Trophoblast cell (in vitro differentiated cells and primary cell): ENCODE results near the gene ARIH2.

Experiments used
- DNase-seq, 2 donors: peaks; one replicate each; pipeline ENCODE4 v3.0.0-alpha.2; 2016
- H2AFZ ChIP-seq: 2 replicates; pipeline ENCODE4 v1.6.1; 2013; ENCODE audit warnings: low read length, moderate library complexity, mild to moderate bottlenecking; ENCODE audit not compliant: insufficient read depth, poor library complexity
- H2AK5ac ChIP-seq: 2 replicates; pipeline ENCODE4 v1.6.1; 2013; ENCODE audit warnings: mild to moderate bottlenecking, low read length
- H2BK120ac ChIP-seq: 2 replicates; pipeline ENCODE4 v1.6.1; 2013; ENCODE audit warnings: low read length, mild to moderate bottlenecking, moderate library complexity; ENCODE audit not compliant: insufficient read depth, poor library complexity
- H2BK12ac ChIP-seq: 2 replicates; pipeline ENCODE4 v1.6.1; 2013; ENCODE audit warnings: mild to moderate bottlenecking, low read length, moderate library complexity
- H2BK5ac ChIP-seq: 2 replicates; pipeline ENCODE4 v1.6.1; 2013; ENCODE audit warnings: low read length, low read depth, moderate library complexity, mild to moderate bottlenecking; ENCODE audit not compliant: poor library complexity
- H3K14ac ChIP-seq: 2 replicates; pipeline ENCODE4 v1.6.1; 2013; ENCODE audit warnings: mild to moderate bottlenecking, low read length
- H3K18ac ChIP-seq: 2 replicates; pipeline ENCODE4 v1.6.1; 2013; ENCODE audit warnings: mild to moderate bottlenecking, low read length
- H3K23ac ChIP-seq: 2 replicates; pipeline ENCODE4 v1.6.1; 2013; ENCODE audit warnings: low read length
- H3K27ac ChIP-seq: 2 replicates; pipeline ENCODE4 v1.5.1; 2013; ENCODE audit warnings: low read depth, mild to moderate bottlenecking, inconsistent platforms, low read length, moderate library complexity
- H3K27me3 ChIP-seq: 2 replicates; pipeline ENCODE4 v1.6.1; 2013; ENCODE audit warnings: inconsistent platforms, mild to moderate bottlenecking, low read length, moderate library complexity; ENCODE audit not compliant: insufficient read depth
- H3K36me3 ChIP-seq, 2 experiments: 1 replicate in 1 of 2; 2 replicates in 1 of 2; pipeline ENCODE4 v1.6.1; 2013; ENCODE audit warnings: low read length in 2 of 2, mild to moderate bottlenecking in 2 of 2, moderate library complexity in 1 of 2; ENCODE audit not compliant: insufficient read depth in 2 of 2, control insufficient read depth in 1 of 2
- H3K4ac ChIP-seq: 2 replicates; pipeline ENCODE4 v1.6.1; 2013; ENCODE audit warnings: low read depth, mild to moderate bottlenecking, low read length, moderate library complexity
- H3K4me1 ChIP-seq, 2 experiments: 1 replicate in 1 of 2; 2 replicates in 1 of 2; pipeline ENCODE4 v1.6.1; 2013; ENCODE audit warnings: low read length in 2 of 2, mild to moderate bottlenecking in 2 of 2, moderate library complexity in 1 of 2; ENCODE audit not compliant: insufficient read depth in 2 of 2, control insufficient read depth in 1 of 2
- H3K4me2 ChIP-seq: 2 replicates; pipeline ENCODE4 v1.6.1; 2013; ENCODE audit warnings: inconsistent platforms, mild to moderate bottlenecking, low read length, moderate library complexity
- H3K4me3 ChIP-seq: 2 replicates; pipeline ENCODE4 v1.5.1; 2013; ENCODE audit warnings: mild to moderate bottlenecking, low read depth, low read length, inconsistent platforms
- H3K79me1 ChIP-seq: one replicate; pipeline ENCODE4 v1.6.1; 2013; ENCODE audit warnings: low read length
- H3K79me2 ChIP-seq: 2 replicates; pipeline ENCODE4 v1.6.1; 2013; ENCODE audit warnings: low read length, mild to moderate bottlenecking; ENCODE audit not compliant: control insufficient read depth, insufficient read depth, poor library complexity
- H3K9ac ChIP-seq: 2 replicates; pipeline ENCODE4 v1.6.1; 2013; ENCODE audit warnings: mild to moderate bottlenecking, low read length
- H3K9me3 ChIP-seq: 2 replicates; pipeline ENCODE4 v1.6.1; 2013; ENCODE audit warnings: low read depth, mild to moderate bottlenecking, control low read depth, inconsistent platforms, low read length; ENCODE audit not compliant: insufficient read depth
- H4K12ac ChIP-seq: 2 replicates; pipeline ENCODE4 v1.6.1; 2013; ENCODE audit warnings: low read depth, mild to moderate bottlenecking, low read length, moderate library complexity
- H4K8ac ChIP-seq: 2 replicates; pipeline ENCODE4 v1.6.1; 2013; ENCODE audit warnings: low read depth, mild to moderate bottlenecking, low read length, moderate library complexity
- H4K91ac ChIP-seq: one replicate; pipeline ENCODE4 v1.6.1; 2013; ENCODE audit warnings: low read depth, mild to moderate bottlenecking, low read length, moderate library complexity
- WGBS: extraction: QIAGEN DNeasy Blood & Tissue Kit; methylation state at CpG from one replicate; pipeline ENCODE4 v1.1.7; 2013; ENCODE audit warnings: missing lambda C conversion rate; ENCODE audit not compliant: insufficient read length, insufficient coverage; ENCODE audit errors: extremely low coverage; 5-methylcytosine and 5-hydroxymethylcytosine counted together

The ARIH2 gene

DNA sequence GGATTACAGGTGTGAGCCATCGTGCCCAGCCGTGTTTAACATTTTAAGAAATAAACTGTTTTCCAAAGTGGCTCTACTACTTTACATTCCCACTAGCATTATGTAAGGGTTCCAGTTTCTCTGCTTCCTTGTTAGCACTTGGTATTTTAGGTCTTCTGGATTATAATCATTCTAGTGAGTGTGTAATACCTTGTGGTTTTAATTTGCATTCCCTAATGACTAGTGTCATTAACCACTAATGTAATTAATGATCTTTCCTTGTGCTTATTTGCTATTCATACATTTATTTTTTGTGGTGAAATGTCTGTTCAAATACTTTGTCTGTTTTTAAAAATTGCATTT lies 30.7 kb downstream of the ARIH2 start:
- Histone ChIP-seq H3K4me3 (no peak overlapping the region), H2BK12ac (no peak overlapping the region), H3K27ac (no peak overlapping the region), H3K9ac (no peak overlapping the region), H2BK120ac (no peak overlapping the region), H4K12ac (no peak overlapping the region), H3K14ac (no peak overlapping the region), H3K36me3 (peaks cover 4 to 6% of the 10 kb centered on the region in 2 experiments), H4K8ac (no peak overlapping the region), H2AK5ac (no peak overlapping the region), H3K79me1 (no peaks in the 10 kb centered on the region), H3K18ac (no peak overlapping the region), H3K4me2 (no peak overlapping the region), H3K27me3 (no peaks in the 10 kb centered on the region), H3K4ac (no peak overlapping the region), H4K91ac (no peak overlapping the region), H3K4me1 (no peaks in the 10 kb centered on the region), H2BK5ac (no peak overlapping the region), H2AFZ (no peak overlapping the region), H3K9me3 (no peaks in the 10 kb centered on the region), H3K23ac (no peak overlapping the region), H3K79me2 (no peaks in the 10 kb centered on the region)
- peak in 1 of 2 donors; percentile 64 for DNase-seq
- no CpG with 5 or more reads among the region's 2 CpGs for WGBS

DNA sequence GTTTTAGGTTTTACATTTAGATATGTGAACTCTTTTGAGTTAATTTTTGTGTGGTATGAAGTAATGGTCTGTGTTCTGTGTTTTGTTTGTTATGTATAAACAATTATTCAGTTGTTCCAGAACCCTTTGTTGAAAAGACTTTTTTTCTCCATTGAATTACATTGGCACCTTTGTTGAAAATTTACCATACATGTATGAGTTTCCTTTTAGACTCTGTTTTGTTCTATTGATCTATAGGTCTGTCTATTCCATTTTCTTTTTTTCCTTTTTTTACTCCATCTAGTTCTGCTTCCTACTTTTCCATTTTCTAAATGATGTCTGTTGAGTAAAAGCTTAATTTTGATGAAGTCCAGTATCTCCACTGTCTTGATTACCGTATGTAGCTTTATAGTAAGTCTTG lies 31.4 kb downstream of the ARIH2 start:
- no peak for DNase-seq
- WGBS: no CpG with 5 or more reads among the region's 1 CpG

DNA sequence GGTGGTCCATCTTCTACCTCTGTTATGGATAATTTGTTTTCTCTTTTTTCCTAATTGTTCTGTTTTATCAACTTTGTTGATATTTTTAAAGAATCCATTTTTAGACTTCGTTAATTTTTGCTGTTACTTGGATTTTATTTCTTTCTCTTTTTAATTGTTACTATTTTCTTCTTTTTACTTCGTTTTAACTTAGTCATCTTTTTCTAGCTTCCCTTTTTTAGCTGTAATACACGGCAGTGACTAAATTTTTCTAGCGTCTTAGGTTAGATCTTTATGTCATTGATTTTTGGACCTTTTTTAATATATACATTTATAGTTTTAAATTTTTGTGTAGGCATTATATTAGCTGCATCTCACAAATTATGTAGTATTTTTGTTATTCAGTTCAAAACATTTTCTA lies 33.1 kb downstream of the ARIH2 start:
- Histone ChIP-seq H3K4me2 (no peak overlapping the region), H3K27ac (no peak overlapping the region), H3K79me1 (no peaks in the 10 kb centered on the region), H3K36me3 (peaks cover 7 to 8% of the 10 kb centered on the region in 2 experiments), H4K8ac (no peak overlapping the region), H4K12ac (no peak overlapping the region), H3K4ac (no peak overlapping the region), H3K4me3 (no peak overlapping the region), H3K23ac (no peak overlapping the region), H3K4me1 (no peaks in the 10 kb centered on the region), H2BK5ac (no peak overlapping the region), H3K9me3 (no peaks in the 10 kb centered on the region), H3K9ac (no peak overlapping the region), H3K14ac (no peak overlapping the region), H2BK120ac (no peak overlapping the region), H3K18ac (no peak overlapping the region), H3K79me2 (no peaks in the 10 kb centered on the region), H2AK5ac (no peak overlapping the region), H2AFZ (no peak overlapping the region), H3K27me3 (no peaks in the 10 kb centered on the region), H4K91ac (no peak overlapping the region), H2BK12ac (no peak overlapping the region)
- WGBS: no CpG with 5 or more reads among the region's 4 CpGs
- DNase-seq: no peak

More for the DNA sequence above, 31.4 kb downstream of the ARIH2 start:
- Histone ChIP-seq H2AK5ac (no peak overlapping the region), H3K4ac (no peak overlapping the region), H3K4me3 (no peak overlapping the region), H2BK120ac (no peak overlapping the region), H3K9me3 (no peaks in the 10 kb centered on the region), H3K14ac (no peak overlapping the region), H2AFZ (no peak overlapping the region), H3K27me3 (no peaks in the 10 kb centered on the region), H3K4me2 (no peak overlapping the region), H2BK5ac (no peak overlapping the region), H3K27ac (no peak overlapping the region), H3K79me1 (no peaks in the 10 kb centered on the region), H4K91ac (no peak overlapping the region), H3K36me3 (peaks cover 7 to 8% of the 10 kb centered on the region in 2 experiments), H3K23ac (no peak overlapping the region), H3K4me1 (no peaks in the 10 kb centered on the region), H3K9ac (no peak overlapping the region), H3K18ac (no peak overlapping the region), H3K79me2 (no peaks in the 10 kb centered on the region), H2BK12ac (no peak overlapping the region), H4K8ac (no peak overlapping the region), H4K12ac (no peak overlapping the region)

DNA sequence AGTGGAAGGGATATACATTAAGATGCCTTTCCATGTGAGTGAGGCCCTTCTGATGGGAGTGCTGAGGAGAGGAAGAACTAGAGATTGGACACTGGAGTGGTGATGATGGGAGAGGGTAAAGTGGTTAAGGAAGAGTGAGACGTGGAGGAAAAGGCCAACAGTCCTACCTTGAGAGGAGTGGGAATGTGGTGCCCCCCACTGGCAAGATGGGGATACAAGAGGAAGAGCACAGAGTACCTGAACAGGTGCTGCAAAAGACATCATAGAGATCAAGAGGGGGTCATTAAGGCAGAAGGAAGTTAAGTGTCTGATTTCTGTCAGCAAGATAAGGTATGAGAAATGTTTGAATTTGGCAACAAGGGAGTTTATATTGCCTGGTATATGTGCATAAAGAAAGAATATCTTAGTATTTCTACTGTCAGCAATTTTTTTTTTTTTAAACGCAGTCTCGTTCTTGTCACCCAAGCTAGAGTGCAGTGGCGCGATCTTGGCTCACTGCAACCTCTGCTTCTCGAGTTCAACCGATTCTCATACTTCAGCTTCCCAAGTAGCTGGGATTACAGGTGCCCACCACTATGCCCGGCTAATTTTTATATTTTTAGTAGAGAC lies 34.0 kb downstream of the ARIH2 start:
- Histone ChIP-seq H4K91ac (no peak overlapping the region), H3K27ac (no peak overlapping the region), H2BK5ac (no peak overlapping the region), H2BK120ac (no peak overlapping the region), H3K4me1 (no peaks in the 10 kb centered on the region), H3K14ac (no peak overlapping the region), H2AFZ (no peak overlapping the region), H3K9ac (no peak overlapping the region), H3K23ac (no peak overlapping the region), H3K36me3 (peaks cover 8% of the 10 kb centered on the region in 2 experiments), H2AK5ac (no peak overlapping the region), H3K79me2 (no peaks in the 10 kb centered on the region), H3K9me3 (no peaks in the 10 kb centered on the region), H4K12ac (no peak overlapping the region), H3K79me1 (no peaks in the 10 kb centered on the region), H3K4ac (no peak overlapping the region), H4K8ac (no peak overlapping the region), H2BK12ac (no peak overlapping the region), H3K4me2 (no peak overlapping the region), H3K18ac (no peak overlapping the region), H3K4me3 (no peak overlapping the region), H3K27me3 (no peaks in the 10 kb centered on the region)
- peak in 1 of 2 donors; percentile 45 for DNase-seq
- WGBS: no CpG with 5 or more reads among the region's 8 CpGs
